Osteocyte (in vitro differentiated cells): ENCODE measurements around the gene KRT24. TPM values are rescaled to one million over a fixed set of nuclear protein-coding genes. Genes with fewer than 3 reads are reported as not detected.

ENCODE experiments used
- DNase-seq: peaks from one replicate; pipeline ENCODE4 v3.0.0; 2021; ENCODE audit warnings: mixed read lengths; ENCODE audit not compliant: unreplicated experiment; ENCODE audit errors: extremely low spot score
- H3K27ac Mint-ChIP-seq: one replicate; pipeline ENCODE4 v1.8.0; 2021; ENCODE audit warnings: mild to moderate bottlenecking, mixed read lengths; ENCODE audit not compliant: unreplicated experiment
- H3K27me3 Mint-ChIP-seq: one replicate; pipeline ENCODE4 v1.8.0; 2021; ENCODE audit warnings: mixed read lengths; ENCODE audit not compliant: unreplicated experiment
- H3K36me3 Mint-ChIP-seq: one replicate; pipeline ENCODE4 v1.8.0; 2021; ENCODE audit warnings: mixed read lengths; ENCODE audit not compliant: unreplicated experiment
- H3K4me1 Mint-ChIP-seq: one replicate; pipeline ENCODE4 v1.8.0; 2021; ENCODE audit warnings: mixed read lengths; ENCODE audit not compliant: unreplicated experiment
- H3K4me3 Mint-ChIP-seq: one replicate; pipeline ENCODE4 v1.8.0; 2021; ENCODE audit warnings: mild to moderate bottlenecking, moderate library complexity, mixed read lengths; ENCODE audit not compliant: unreplicated experiment
- H3K9me3 Mint-ChIP-seq: one replicate; pipeline ENCODE4 v1.8.0; 2021; ENCODE audit warnings: mixed read lengths; ENCODE audit not compliant: unreplicated experiment
- CTCF ChIP-seq: fragments of 200-600 bp; sonication (generic); IDR thresholded peaks from 2 replicates; pipeline ENCODE4 v1.5.0; 2021; ENCODE audit warnings: antibody characterized with exemption, mild to moderate bottlenecking, moderate library complexity
- total RNA-seq: library from RNA; stranded (reverse); gene quantifications from 2 replicates; pipeline ENCODE4 v1.2.1, GENCODE V29; 2021

KRT24 gene
- total RNA-seq, 1 donor from 2014 or later: not detected

- Mint-ChIP-seq H3K27ac (no peak overlapping the region), H3K9me3 (no peaks in the 10 kb centered on the region), H3K27me3 (peaks cover 57% of the 10 kb centered on the region), H3K4me1 (no peaks in the 10 kb centered on the region), H3K36me3 (no peaks in the 10 kb centered on the region), H3K4me3 (no peak overlapping the region)
- DNase-seq: no peak
- TF ChIP-seq CTCF: no peak
Observed at GRCh38 chr17:40707745-40708144, 4.2 kb upstream of the KRT24 start.

GRCh38 chr17:40705584-40705983 is 2.0 kb upstream of the KRT24 start:
- peaks cover 56% of the 10 kb centered on the region for H3K27me3 Mint-ChIP-seq
- no peaks in the 10 kb centered on the region for H3K9me3 Mint-ChIP-seq
- no peaks in the 10 kb centered on the region for H3K4me1 Mint-ChIP-seq
- H3K36me3 Mint-ChIP-seq: no peaks in the 10 kb centered on the region
- no peak for TF ChIP-seq CTCF
- H3K27ac Mint-ChIP-seq: no peak overlapping the region
- H3K4me3 Mint-ChIP-seq: no peak overlapping the region
- DNase-seq: no peak

- Mint-ChIP-seq H3K4me3 (no peak overlapping the region), H3K27me3 (peaks cover 73% of the 10 kb centered on the region), H3K9me3 (no peaks in the 10 kb centered on the region), H3K27ac (no peak overlapping the region), H3K36me3 (no peaks in the 10 kb centered on the region), H3K4me1 (no peaks in the 10 kb centered on the region)
- no peak for DNase-seq
- no peak for TF ChIP-seq CTCF
Observed at GRCh38 chr17:40702271-40702670, 1.3 kb downstream of the KRT24 start.

DNA sequence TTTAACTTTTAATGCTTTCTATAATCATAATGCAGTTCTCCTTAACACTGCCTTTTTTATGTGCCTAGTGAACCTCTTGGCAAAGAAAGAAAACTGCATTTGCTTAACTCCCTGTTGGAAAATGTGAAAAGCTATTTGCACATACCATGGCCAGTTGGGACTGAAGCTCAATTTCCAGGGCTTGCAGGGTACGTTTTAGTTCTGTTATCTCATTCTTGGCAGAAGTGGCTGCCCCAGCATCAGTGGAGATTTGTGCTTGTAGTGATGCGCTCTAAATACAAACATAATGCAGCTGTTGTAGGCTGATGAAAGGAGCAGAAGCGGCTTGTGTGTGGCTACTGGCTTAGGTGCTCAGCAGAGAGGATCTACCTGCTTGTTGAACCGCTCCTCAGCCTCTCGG is 3.7 kb downstream of the KRT24 start:
- H3K27me3 Mint-ChIP-seq: peaks cover 70% of the 10 kb centered on the region

DNA sequence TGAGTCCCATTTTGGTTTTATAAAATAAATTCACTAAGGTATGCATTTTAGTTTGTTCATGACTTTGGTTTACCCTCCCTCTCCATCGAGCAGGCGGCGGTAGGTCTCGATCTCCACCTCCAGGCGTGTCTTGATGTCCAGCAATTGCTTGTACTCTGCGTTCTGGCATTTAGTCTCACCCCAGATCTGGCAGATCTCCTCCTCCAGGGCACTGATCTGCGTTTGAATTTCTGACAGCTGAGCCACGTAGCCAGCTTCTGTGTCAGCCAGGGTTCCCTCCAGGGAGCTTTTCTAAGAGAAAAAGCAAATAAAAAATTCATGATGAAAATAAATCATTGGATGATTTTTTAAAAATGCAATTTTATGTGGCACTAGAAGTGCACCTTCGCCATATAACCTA is 4.2 kb downstream of the KRT24 start:
- Mint-ChIP-seq H3K4me1 (no peaks in the 10 kb centered on the region), H3K27ac (no peak overlapping the region), H3K36me3 (no peaks in the 10 kb centered on the region), H3K4me3 (no peak overlapping the region), H3K27me3 (peaks cover 70% of the 10 kb centered on the region), H3K9me3 (no peaks in the 10 kb centered on the region)
- no peak for DNase-seq
- no peak for TF ChIP-seq CTCF

More for the DNA sequence above, 3.7 kb downstream of the KRT24 start:
- Mint-ChIP-seq H3K27ac (no peak overlapping the region), H3K4me3 (no peak overlapping the region), H3K36me3 (no peaks in the 10 kb centered on the region), H3K4me1 (no peaks in the 10 kb centered on the region), H3K9me3 (no peaks in the 10 kb centered on the region)
- no peak for TF ChIP-seq CTCF
- DNase-seq: no peak
